Hepatocyte (in vitro differentiated cells): ENCODE data around the gene PI16.

ENCODE experiments used
- CTCF ChIP-seq: fragments of 200-600 bp; sonication (generic); IDR thresholded peaks from 2 replicates; pipeline ENCODE4 v1.5.1; 2016; ENCODE audit warnings: antibody characterized with exemption, mild to moderate bottlenecking; ENCODE audit not compliant: poor library complexity
- EZH2 ChIP-seq: fragments of 200-600 bp; sonication (generic); IDR thresholded peaks from 2 replicates; pipeline ENCODE4 v1.6.1; 2016; ENCODE audit warnings: antibody characterized with exemption, mild to moderate bottlenecking, borderline replicate concordance
- EZH2phosphoT487 ChIP-seq: fragments of 200-600 bp; sonication (generic); IDR thresholded peaks from one replicate; pipeline ENCODE4 v1.6.1; 2018; ENCODE audit warnings: antibody characterized with exemption, mild to moderate bottlenecking, low read depth, moderate library complexity; ENCODE audit not compliant: unreplicated experiment, severe bottlenecking

- TF ChIP-seq CTCF: no peak
- TF ChIP-seq EZH2: no peak
- no peak for TF ChIP-seq EZH2phosphoT487
Measured at GRCh38 chr6:37006793-37007339, 52.3 kb downstream of the PI16 start.
